GM21381 (cell line): ENCODE results near the gene ARL8A.

ENCODE experiments used
- ATAC-seq: cut with Tn5 transposase; IDR thresholded peaks from one replicate; pipeline ENCODE4 v1.9.1; 2021; ENCODE audit warnings: mild to moderate bottlenecking, moderate library complexity; ENCODE audit not compliant: unreplicated experiment

The ARL8A gene

GRCh38 chr1:202084791-202085681, 59.5 kb downstream of the ARL8A start:
- no peak for ATAC-seq
